PC-9 (cell line): Measurements from ENCODE around the gene SMIM10. TPM values are rescaled to one million over a fixed set of nuclear protein-coding genes. Genes with fewer than 3 reads are reported as not detected.

Experiments
- BruUV-seq: library from RNA; stranded (reverse); fragments of 400-500 nt; replicated peaks from 2 replicates; lab custom pipeline; 2021; lab: Mats Ljungman, UMichigan
- CTCF ChIA-PET: fragments of 300-600 bp; sonication (Branson Sonifier 250); formaldehyde crosslinking; loops from one replicate; lab custom pipeline; 2022; ENCODE audit warnings: antibody characterized with exemption; lab: Charles Lee
- POLR2A ChIA-PET: fragments of 300-600 bp; sonication (Branson Sonifier 250); formaldehyde crosslinking; loops from one replicate; lab custom pipeline; 2022; ENCODE audit warnings: antibody characterized with exemption; ENCODE audit not compliant: unreplicated experiment; lab: Charles Lee
- DNase-seq, 2 experiments: peaks; one replicate each; pipeline versions ENCODE4 v3.0.0 to v3.0.0-alpha.2; 2015 to 2022; ENCODE audit warnings: mixed read lengths in 1 of 2
- H2AFZ ChIP-seq: fragments of 200-600 bp; sonication (generic); 2 replicates; pipeline ENCODE4 v1.8.1; 2017; ENCODE audit warnings: antibody characterized with exemption
- H3F3A ChIP-seq: fragments of 200-600 bp; sonication (generic); 2 replicates; pipeline ENCODE4 v1.8.1; 2017; ENCODE audit warnings: antibody characterized with exemption, mild to moderate bottlenecking, low read depth; ENCODE audit not compliant: insufficient read depth
- H3K27ac ChIP-seq: fragments of 200-600 bp; sonication (generic); 2 replicates; pipeline ENCODE4 v1.6.1; 2016; ENCODE audit warnings: mixed run types
- H3K27me3 ChIP-seq: fragments of 200-600 bp; sonication (generic); 2 replicates; pipeline ENCODE4 v1.6.1; 2016; ENCODE audit warnings: low read depth, mixed run types; ENCODE audit not compliant: insufficient read depth
- H3K36me3 ChIP-seq: fragments of 200-600 bp; sonication (generic); 2 replicates; pipeline ENCODE4 v1.6.1; 2016; ENCODE audit warnings: low read depth, mixed run types
- H3K4me1 ChIP-seq: fragments of 200-600 bp; sonication (generic); replicated peaks from 2 replicates; pipeline ENCODE4 v1.6.1; 2016; ENCODE audit warnings: mixed run types; ENCODE audit not compliant: insufficient read depth
- H3K4me2 ChIP-seq: fragments of 200-600 bp; sonication (generic); 2 replicates; pipeline ENCODE4 v1.6.1; 2017; ENCODE audit warnings: mixed run types
- H3K4me3 ChIP-seq: fragments of 200-600 bp; sonication (generic); 2 replicates; pipeline ENCODE4 v1.6.1; 2016; ENCODE audit warnings: mixed run types
- H3K79me2 ChIP-seq: fragments of 200-600 bp; sonication (generic); 2 replicates; pipeline ENCODE4 v1.6.1; 2017; ENCODE audit warnings: low read depth, mixed run types
- H3K9me2 ChIP-seq: fragments of 200-600 bp; sonication (generic); 2 replicates; pipeline ENCODE4 v1.8.1; 2017; ENCODE audit warnings: mild to moderate bottlenecking; ENCODE audit not compliant: insufficient read depth
- H3K9me3 ChIP-seq: fragments of 200-600 bp; sonication (generic); 2 replicates; pipeline ENCODE4 v1.8.1; 2016; ENCODE audit warnings: low read depth; ENCODE audit not compliant: insufficient read depth
- H4K20me1 ChIP-seq: fragments of 200-600 bp; sonication (generic); 2 replicates; pipeline ENCODE4 v1.8.1; 2017; ENCODE audit not compliant: insufficient read depth
- EZH2 ChIP-seq: fragments of 200-600 bp; sonication (generic); IDR thresholded peaks from 2 replicates; pipeline ENCODE4 v1.8.0; 2017; ENCODE audit warnings: antibody characterized with exemption, low read depth
- intact Hi-C: fragments of 100-400 bp; cut with micrococcal nuclease; formaldehyde crosslinking; loops from one replicate; pipeline ENCODE4 v1.10.0; 2022; ENCODE audit not compliant: unreplicated experiment
- total RNA-seq: library from RNA; stranded (reverse); gene quantifications from 2 replicates; pipeline ENCODE4 v1.2.3, GENCODE V29; 2021
- TF ChIP-seq, protein P1 (sequence below): fragments of 200-600 bp; sonication (generic); conservative IDR thresholded peaks from 2 replicates; pipeline ENCODE4 v1.6.1; 2017; ENCODE audit warnings: mixed run types, antibody characterized with exemption, mild to moderate bottlenecking, moderate library complexity

The SMIM10 gene
- total RNA-seq, 1 experiment from 2014 or later, result 0.52 TPM

- Histone ChIP-seq H3K4me2 (no peak overlapping the region), H3K27ac (no peak overlapping the region), H3K79me2 (no peaks in the 10 kb centered on the region), H2AFZ (no peak overlapping the region), H3F3A (peaks cover 9% of the 10 kb centered on the region; the same call in 1 of the 2 replicates), H4K20me1 (no peaks in the 10 kb centered on the region), H3K9me2 (no peaks in the 10 kb centered on the region), H3K27me3 (no peaks in the 10 kb centered on the region), H3K4me1 (peaks cover 27% of the 10 kb centered on the region), H3K36me3 (no peaks in the 10 kb centered on the region), H3K9me3 (no peaks in the 10 kb centered on the region), H3K4me3 (no peak overlapping the region)
- TF ChIP-seq, protein P1, sequence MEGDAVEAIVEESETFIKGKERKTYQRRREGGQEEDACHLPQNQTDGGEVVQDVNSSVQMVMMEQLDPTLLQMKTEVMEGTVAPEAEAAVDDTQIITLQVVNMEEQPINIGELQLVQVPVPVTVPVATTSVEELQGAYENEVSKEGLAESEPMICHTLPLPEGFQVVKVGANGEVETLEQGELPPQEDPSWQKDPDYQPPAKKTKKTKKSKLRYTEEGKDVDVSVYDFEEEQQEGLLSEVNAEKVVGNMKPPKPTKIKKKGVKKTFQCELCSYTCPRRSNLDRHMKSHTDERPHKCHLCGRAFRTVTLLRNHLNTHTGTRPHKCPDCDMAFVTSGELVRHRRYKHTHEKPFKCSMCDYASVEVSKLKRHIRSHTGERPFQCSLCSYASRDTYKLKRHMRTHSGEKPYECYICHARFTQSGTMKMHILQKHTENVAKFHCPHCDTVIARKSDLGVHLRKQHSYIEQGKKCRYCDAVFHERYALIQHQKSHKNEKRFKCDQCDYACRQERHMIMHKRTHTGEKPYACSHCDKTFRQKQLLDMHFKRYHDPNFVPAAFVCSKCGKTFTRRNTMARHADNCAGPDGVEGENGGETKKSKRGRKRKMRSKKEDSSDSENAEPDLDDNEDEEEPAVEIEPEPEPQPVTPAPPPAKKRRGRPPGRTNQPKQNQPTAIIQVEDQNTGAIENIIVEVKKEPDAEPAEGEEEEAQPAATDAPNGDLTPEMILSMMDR, result no peak
- no peak for TF ChIP-seq EZH2
- DNase-seq, result no peak
- intact Hi-C loops, result no loop called here
- ChIA-PET POLR2A (no interaction called here), CTCF (interaction anchor here (0.6 kb wide), 1 partner anchor 38 kb away, joined by 3 read pairs; no protein-coding TSS in a partner anchor)
- no TSS peak for BruUV-seq
Measured at GRCh38 chrX:135006187-135006586, 15.4 kb downstream of the SMIM10 start.

GRCh38 chrX:135009057-135009610 lies 18.3 kb downstream of the SMIM10 start:
- no peaks in the 10 kb centered on the region for H3K36me3 ChIP-seq
- H3K27ac ChIP-seq, result no peak overlapping the region
- no peaks in the 10 kb centered on the region for H4K20me1 ChIP-seq
- H3F3A ChIP-seq, result peaks cover 9% of the 10 kb centered on the region; the same call in 1 of the 2 replicates
- no peaks in the 10 kb centered on the region for H3K79me2 ChIP-seq
- ChIA-PET CTCF (no interaction called here), POLR2A (no interaction called here)
- peaks cover 30% of the 10 kb centered on the region for H3K4me1 ChIP-seq
- no peak overlapping the region for H2AFZ ChIP-seq
- H3K4me3 ChIP-seq, result no peak overlapping the region
- intact Hi-C loops, result no loop called here
- H3K9me2 ChIP-seq, result no peaks in the 10 kb centered on the region
- DNase-seq, result no peak
- H3K27me3 ChIP-seq, result no peaks in the 10 kb centered on the region
- H3K4me2 ChIP-seq, result no peak overlapping the region
- no TSS peak for BruUV-seq
- no peaks in the 10 kb centered on the region for H3K9me3 ChIP-seq
- no peak for TF ChIP-seq EZH2

GRCh38 chrX:135009838-135010237 lies 19.0 kb downstream of the SMIM10 start:
- Histone ChIP-seq H3K79me2 (no peaks in the 10 kb centered on the region), H3K27ac (no peak overlapping the region), H3K9me3 (no peaks in the 10 kb centered on the region), H3K4me3 (no peak overlapping the region), H2AFZ (no peak overlapping the region), H3K36me3 (no peaks in the 10 kb centered on the region), H3K4me1 (peaks cover 24% of the 10 kb centered on the region), H3K4me2 (no peak overlapping the region), H3F3A (0 out of 2 replicates have a peak, but pooled peaks cover 3% of the 10 kb centered on the region), H4K20me1 (no peaks in the 10 kb centered on the region), H3K27me3 (no peaks in the 10 kb centered on the region), H3K9me2 (no peaks in the 10 kb centered on the region)
- no TSS peak for BruUV-seq
- intact Hi-C loops, result no loop called here
- ChIA-PET POLR2A (no interaction called here), CTCF (no interaction called here)
- DNase-seq, result no peak
- TF ChIP-seq EZH2, result no peak
- TF ChIP-seq, protein P1, result no peak

DNA sequence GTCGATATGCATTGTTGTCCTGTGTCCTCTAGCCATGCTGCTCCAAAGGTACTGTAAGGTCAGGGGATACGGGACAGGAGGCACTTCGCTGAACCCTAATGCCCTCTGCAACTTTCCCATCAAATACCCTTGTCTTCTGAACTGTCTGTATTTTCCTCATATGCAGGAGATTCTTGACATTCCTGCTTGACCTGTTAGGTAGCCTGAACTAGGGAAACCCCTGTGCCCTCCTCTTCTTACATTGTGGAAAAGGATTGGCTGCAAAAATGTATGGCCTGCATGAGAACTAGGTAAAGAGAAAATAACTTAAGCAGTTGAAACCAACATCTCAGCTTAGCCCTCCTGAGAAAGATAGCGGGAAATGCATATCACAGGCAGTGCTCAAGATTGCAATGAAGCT lies 20.1 kb downstream of the SMIM10 start:
- peak in 1 of 2 experiments; percentile 50 for DNase-seq
- intact Hi-C loops, result no loop called here
- H3K9me3 ChIP-seq, result no peaks in the 10 kb centered on the region
- H3K27me3 ChIP-seq, result no peaks in the 10 kb centered on the region
- no peak overlapping the region for H3K27ac ChIP-seq
- H3K79me2 ChIP-seq, result no peaks in the 10 kb centered on the region
- H3K9me2 ChIP-seq, result no peaks in the 10 kb centered on the region
- H4K20me1 ChIP-seq, result no peaks in the 10 kb centered on the region
- ChIA-PET POLR2A (no interaction called here), CTCF (no interaction called here)
- BruUV-seq, result no TSS peak
- no peak overlapping the region for H3K4me3 ChIP-seq
- peaks cover 21% of the 10 kb centered on the region for H3K4me1 ChIP-seq
- no peak overlapping the region for H2AFZ ChIP-seq
- H3K4me2 ChIP-seq, result peak overlapping the region; percentile 21
- no peaks in the 10 kb centered on the region for H3K36me3 ChIP-seq
- no peaks in the 10 kb centered on the region for H3F3A ChIP-seq
- no peak for TF ChIP-seq EZH2
- TF ChIP-seq, protein P1, result no peak
